ENCODE results near the gene CCDC192.
"Not testable (repeated sequence)": the region's sequence is repeated elsewhere in the genome, so short reads cannot be mapped to it uniquely, and the experiment has no call there.

DNA sequence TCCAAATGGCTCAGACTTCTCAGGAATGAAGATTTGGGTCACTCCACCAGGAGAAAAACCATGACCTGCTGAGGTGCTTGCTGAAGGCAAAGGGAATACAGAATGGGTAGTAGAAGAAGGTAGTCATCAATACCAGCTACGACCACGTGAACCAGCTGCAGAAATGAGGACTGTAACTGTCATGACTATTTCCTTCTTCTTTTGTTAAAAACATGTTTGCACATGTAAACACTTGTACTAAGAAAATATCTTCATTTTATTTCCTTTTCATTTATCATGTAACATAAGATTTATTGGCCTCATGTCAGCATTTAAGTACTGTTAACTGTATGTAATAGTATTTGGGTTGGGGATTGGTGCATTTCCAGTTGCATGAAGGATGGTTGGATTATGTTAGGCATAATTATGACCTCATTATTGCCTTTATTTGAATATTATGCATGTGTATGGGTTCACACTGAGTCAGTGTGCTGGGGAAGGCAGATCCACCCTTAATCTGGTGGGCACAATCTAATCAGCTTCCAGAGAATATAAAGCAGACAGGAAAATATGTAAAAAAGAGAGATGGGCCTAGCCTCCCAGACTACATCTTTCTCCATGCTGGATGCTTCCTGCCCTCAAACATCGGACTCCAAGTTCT lies 23.4 kb upstream of the CCDC192 start:
- TF ChIP-seq, protein P1, sequence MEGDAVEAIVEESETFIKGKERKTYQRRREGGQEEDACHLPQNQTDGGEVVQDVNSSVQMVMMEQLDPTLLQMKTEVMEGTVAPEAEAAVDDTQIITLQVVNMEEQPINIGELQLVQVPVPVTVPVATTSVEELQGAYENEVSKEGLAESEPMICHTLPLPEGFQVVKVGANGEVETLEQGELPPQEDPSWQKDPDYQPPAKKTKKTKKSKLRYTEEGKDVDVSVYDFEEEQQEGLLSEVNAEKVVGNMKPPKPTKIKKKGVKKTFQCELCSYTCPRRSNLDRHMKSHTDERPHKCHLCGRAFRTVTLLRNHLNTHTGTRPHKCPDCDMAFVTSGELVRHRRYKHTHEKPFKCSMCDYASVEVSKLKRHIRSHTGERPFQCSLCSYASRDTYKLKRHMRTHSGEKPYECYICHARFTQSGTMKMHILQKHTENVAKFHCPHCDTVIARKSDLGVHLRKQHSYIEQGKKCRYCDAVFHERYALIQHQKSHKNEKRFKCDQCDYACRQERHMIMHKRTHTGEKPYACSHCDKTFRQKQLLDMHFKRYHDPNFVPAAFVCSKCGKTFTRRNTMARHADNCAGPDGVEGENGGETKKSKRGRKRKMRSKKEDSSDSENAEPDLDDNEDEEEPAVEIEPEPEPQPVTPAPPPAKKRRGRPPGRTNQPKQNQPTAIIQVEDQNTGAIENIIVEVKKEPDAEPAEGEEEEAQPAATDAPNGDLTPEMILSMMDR (IDR thresholded peaks at IDR 0.05): not testable (repeated sequence)
- TF ChIP-seq POLR2A (IDR thresholded peaks at IDR 0.05): not testable (repeated sequence)
